Large intestine (tissue), 3 donors: ENCODE data around the gene SMIM14. TPM values are rescaled to one million over a fixed set of nuclear protein-coding genes. Genes with fewer than 3 reads are reported as not detected.
"Not testable (repeated sequence)": the region's sequence is repeated elsewhere in the genome, so short reads cannot be mapped to it uniquely, and the experiment has no call there.

ENCODE experiments used
- DNase-seq, 2 donors: peaks; one replicate each; pipeline versions ENCODE4 v3.0.0 to v3.0.0-alpha.2; 2013
- H3K27ac ChIP-seq: one replicate; pipeline ENCODE4 v1.5.1; 2013; ENCODE audit warnings: low read length
- H3K27me3 ChIP-seq: 2 replicates; pipeline ENCODE4 v1.6.1; 2013; ENCODE audit warnings: low read length; ENCODE audit not compliant: control insufficient read depth, insufficient read depth
- H3K36me3 ChIP-seq: 2 replicates; pipeline ENCODE4 v1.6.1; 2013; ENCODE audit warnings: low read length; ENCODE audit not compliant: control insufficient read depth, insufficient read depth
- H3K4me1 ChIP-seq: one replicate; pipeline ENCODE4 v1.6.1; 2013; ENCODE audit warnings: low read length; ENCODE audit not compliant: control insufficient read depth, insufficient read depth
- H3K4me3 ChIP-seq: one replicate; pipeline ENCODE4 v1.5.1; 2013; ENCODE audit warnings: low read length
- H3K9me3 ChIP-seq: one replicate; pipeline ENCODE4 v1.6.1; 2013; ENCODE audit warnings: mild to moderate bottlenecking, low read depth, low read length, moderate library complexity; ENCODE audit not compliant: control insufficient read depth
- WGBS: methylation state at CpG from one replicate; pipeline ENCODE4 v1.1.5; 2013; ENCODE audit warnings: low lambda C conversion rate; ENCODE audit not compliant: insufficient coverage; 5-methylcytosine and 5-hydroxymethylcytosine counted together
- polyA plus RNA-seq: library from polyadenylated mRNA; unstranded; fragments of 120-200 nt; gene quantifications from one replicate; pipeline ENCODE4 v1.2.1, GENCODE V29; 2013

The SMIM14 gene
- polyA plus RNA-seq, 1 donor, result 21.6 TPM

DNA sequence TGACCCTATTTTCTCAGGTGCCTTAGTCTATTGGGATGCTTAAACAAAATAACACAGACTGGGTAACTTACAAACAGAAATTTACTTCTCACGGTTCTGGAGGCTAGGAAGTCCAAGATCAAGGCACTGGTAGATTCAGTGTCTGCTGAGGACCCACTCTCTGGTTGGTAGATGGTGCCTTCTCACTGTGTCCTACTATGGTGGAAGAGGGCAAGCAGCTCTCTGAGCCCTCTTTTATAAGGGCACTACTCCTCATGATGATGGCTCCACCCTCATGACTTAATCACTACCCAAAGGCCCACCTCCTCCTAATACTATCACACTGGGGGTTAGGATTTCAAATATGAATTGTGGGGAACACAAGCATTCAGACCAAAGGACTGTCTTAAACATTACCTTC lies 11.8 kb downstream of the SMIM14 start:
- no peak overlapping the region for H3K4me3 ChIP-seq
- WGBS, result no CpG with 5 or more reads among the region's 1 CpG

DNA sequence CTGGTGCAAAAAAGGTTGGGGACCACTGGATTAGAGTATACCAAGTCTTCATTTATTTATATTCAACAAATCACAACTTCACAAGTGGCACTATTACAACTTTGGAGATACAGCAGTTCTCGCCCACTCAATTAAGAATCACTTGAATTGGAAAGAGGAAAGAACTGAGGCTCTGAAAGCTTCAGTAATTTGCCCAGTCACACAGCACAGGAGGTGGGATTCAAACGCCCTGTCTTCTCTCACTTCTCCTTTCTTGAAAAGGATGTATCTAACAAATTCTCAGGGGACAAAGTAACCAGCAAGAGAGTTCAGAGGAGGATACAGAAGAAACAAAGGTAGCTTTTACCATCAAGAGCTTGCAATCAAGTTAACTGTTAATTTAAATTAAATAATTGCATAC lies 12.4 kb downstream of the SMIM14 start:
- no peak overlapping the region for H3K27ac ChIP-seq
- no peaks in the 10 kb centered on the region for H3K9me3 ChIP-seq
- peaks cover 6% of the 10 kb centered on the region for H3K4me1 ChIP-seq
- no CpG with 5 or more reads among the region's 2 CpGs for whole genome bisulfite sequencing
- no peak overlapping the region for H3K4me3 ChIP-seq
- peaks cover 2% of the 10 kb centered on the region for H3K36me3 ChIP-seq
- DNase-seq, result no peak
- H3K27me3 ChIP-seq, result no peaks in the 10 kb centered on the region

More for the DNA sequence above, 11.8 kb downstream of the SMIM14 start:
- Histone ChIP-seq H3K4me1 (peaks cover 6% of the 10 kb centered on the region), H3K36me3 (peaks cover 2% of the 10 kb centered on the region), H3K27me3 (no peaks in the 10 kb centered on the region), H3K27ac (no peak overlapping the region), H3K9me3 (no peaks in the 10 kb centered on the region)
- DNase-seq, result no peak

DNA sequence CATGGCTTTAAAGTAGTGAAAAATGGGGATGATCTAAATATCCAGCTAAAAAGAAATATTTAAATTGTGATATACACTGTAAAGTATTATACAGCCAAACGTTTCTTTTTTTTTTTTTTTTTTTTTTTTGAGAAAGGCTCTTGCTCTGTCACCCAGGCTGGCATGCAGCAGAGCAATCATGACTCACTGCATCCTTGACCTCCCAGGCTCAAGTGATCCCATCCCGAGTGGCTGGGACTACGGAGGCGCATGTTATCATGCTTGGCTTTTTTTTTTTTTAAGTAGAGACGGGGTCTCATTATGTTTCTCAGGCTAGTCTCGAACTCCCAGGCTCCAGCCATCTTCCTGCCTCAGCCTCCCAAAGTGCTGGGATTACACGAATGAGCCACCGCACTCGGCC lies 17.1 kb downstream of the SMIM14 start:
- H3K4me3 ChIP-seq, result no peak overlapping the region
- no peak for DNase-seq
- no peaks in the 10 kb centered on the region for H3K4me1 ChIP-seq
- no peaks in the 10 kb centered on the region for H3K36me3 ChIP-seq
- no peaks in the 10 kb centered on the region for H3K9me3 ChIP-seq
- H3K27me3 ChIP-seq, result no peaks in the 10 kb centered on the region
- WGBS, result 20% methylated on average over 1 of the region's 9 CpGs
- H3K27ac ChIP-seq, result no peak overlapping the region

DNA sequence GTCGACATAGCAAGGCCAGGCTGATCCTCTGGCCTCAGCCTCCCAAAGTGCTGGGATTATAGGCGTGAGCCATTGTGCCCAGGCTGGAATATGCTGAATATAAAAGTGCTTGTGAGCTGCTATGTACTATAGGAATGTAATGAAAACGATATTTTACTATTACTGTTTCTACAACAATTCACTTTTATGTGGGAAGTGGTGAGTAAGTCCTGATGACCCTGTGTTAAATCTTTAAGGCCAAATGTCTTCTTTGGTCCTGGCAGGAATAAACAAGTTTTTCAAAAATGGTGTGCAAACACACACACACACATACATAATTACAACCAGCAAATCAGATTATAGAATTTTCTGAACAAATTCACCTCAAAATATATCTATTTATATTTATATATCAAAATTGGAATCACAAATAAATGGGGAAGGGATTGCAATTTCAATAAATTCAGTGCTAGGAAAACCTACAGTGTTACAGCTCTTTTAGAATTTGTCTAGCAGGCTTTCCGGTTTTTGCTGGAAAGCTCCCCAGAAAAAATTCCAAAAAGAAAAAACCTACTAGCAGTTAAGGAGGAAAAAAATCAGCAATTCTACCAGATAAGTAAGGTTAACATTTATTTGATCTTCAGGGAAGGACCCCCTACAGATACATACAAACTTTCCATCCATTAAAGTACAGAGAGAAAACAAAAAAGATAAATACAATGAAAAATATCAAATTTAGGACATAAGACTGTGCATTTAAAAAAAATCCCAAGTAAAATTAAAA lies 17.9 kb downstream of the SMIM14 start:
- H3K4me3 ChIP-seq, result no peak overlapping the region
- H3K36me3 ChIP-seq, result no peaks in the 10 kb centered on the region
- no peaks in the 10 kb centered on the region for H3K9me3 ChIP-seq
- H3K4me1 ChIP-seq, result no peaks in the 10 kb centered on the region
- WGBS, result 75% methylated on average over 1 of the region's 4 CpGs
- DNase-seq, result no peak
- no peak overlapping the region for H3K27ac ChIP-seq
- no peaks in the 10 kb centered on the region for H3K27me3 ChIP-seq

DNA sequence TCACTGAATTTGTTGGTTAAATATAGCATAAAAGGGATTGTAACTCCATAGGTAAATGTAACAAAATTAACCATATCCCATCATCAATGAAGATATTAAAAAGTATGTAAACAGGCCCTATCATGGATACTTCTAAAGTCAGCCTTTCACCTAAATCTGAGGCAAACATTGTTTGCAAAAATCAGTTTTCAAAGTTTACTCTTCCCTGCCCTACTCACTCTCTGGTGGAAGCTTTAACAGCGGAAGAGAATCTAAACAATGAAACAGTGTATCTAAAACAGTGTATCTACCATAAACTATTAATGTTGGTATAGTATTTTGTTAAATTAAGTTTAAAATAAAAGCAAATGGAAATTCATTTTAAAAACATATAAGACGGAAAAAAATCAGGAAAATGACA lies 21.1 kb downstream of the SMIM14 start:
- no peak overlapping the region for H3K4me3 ChIP-seq
- H3K27me3 ChIP-seq, result no peaks in the 10 kb centered on the region
- no peak overlapping the region for H3K27ac ChIP-seq
- no peaks in the 10 kb centered on the region for H3K9me3 ChIP-seq
- 100% methylated on average over 1 of the region's 2 CpGs for WGBS
- no peaks in the 10 kb centered on the region for H3K36me3 ChIP-seq
- DNase-seq, result no peak
- no peaks in the 10 kb centered on the region for H3K4me1 ChIP-seq

DNA sequence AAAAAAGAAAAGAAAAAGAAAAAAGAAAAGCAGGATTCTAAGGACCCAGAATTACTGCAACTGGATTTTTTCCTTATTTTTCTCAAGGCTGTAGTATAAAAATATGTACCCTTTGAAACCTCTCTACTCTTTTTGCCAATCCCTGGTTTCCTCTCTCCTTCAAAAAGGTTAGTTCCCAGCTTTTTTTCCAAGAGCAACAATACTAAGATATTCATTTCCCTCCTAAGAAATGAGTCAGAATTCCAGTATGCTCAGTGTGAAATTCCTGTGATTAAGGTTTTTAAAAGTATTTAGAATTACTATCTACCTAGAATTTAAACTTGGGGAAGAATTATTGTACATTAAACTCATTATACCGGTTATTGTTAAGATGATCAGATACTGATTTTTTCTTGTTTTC lies 22.0 kb downstream of the SMIM14 start:
- Histone ChIP-seq H3K4me3 (no peak overlapping the region), H3K9me3 (no peaks in the 10 kb centered on the region), H3K4me1 (no peaks in the 10 kb centered on the region), H3K36me3 (no peaks in the 10 kb centered on the region), H3K27ac (no peak overlapping the region), H3K27me3 (no peaks in the 10 kb centered on the region)
- no peak for DNase-seq
- 100% methylated on average over 1 of the region's 1 CpG for WGBS

DNA sequence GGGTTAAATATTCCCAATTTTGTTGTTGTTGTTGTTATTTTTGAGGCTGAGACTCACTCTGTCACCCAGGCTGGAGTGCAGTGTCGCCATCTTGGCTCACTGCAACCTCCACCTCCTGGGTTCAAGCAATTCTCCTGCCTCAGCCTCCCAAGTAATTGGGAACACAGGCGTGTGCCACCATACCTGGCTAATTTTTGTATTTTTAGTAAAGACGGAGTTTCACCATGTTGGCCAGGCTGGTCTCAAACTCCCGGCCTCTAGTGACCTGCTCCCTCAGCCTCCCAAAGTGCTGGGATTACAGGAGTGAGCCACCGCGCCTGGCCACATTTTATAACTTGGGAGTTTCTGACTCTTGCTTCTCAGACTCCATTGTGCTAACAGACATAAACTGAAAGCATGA lies 22.6 kb downstream of the SMIM14 start:
- not testable (repeated sequence) for H3K4me3 ChIP-seq, H3K27me3 ChIP-seq, H3K27ac ChIP-seq, H3K4me1 ChIP-seq, H3K36me3 ChIP-seq, H3K9me3 ChIP-seq, DNase-seq
- WGBS, result no CpG with 5 or more reads among the region's 6 CpGs

DNA sequence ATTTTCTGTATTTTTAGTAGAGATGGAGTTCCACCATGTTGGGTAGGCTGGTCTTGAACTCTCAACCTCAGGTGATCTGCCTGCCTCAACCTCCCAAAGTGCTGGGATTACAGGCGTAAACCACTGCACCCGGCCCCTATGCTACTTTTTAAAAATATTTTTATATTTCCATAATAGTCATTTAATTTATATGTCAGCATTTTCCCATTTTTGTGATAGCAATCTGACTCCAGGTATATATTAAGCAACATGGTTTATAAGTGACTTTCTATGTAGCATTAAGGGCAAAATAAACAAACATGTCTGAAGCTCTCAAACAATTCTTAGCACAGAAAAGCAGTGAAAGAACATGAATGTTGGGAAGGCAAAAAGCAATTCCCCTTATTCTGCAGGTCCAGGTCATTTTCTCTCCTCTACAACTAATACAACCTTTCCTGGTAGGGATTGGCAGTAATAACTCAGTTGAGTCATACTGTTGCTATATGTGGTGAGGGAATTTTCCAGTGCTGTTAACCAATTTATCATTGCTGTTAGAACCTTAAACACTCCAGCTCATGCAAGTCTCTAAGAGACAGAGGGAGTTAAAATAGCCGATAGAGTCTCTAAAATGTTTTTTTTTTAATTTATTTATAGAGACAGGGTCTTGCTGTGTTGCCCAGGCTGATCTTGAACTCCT lies 24.0 kb downstream of the SMIM14 start:
- no peak overlapping the region for H3K27ac ChIP-seq
- peaks cover under 1% of the 10 kb centered on the region for H3K4me1 ChIP-seq
- no peak overlapping the region for H3K4me3 ChIP-seq
- peak in 1 of 2 donors; percentile 16 for DNase-seq
- no peaks in the 10 kb centered on the region for H3K36me3 ChIP-seq
- no CpG with 5 or more reads among the region's 3 CpGs for WGBS
- no peaks in the 10 kb centered on the region for H3K9me3 ChIP-seq
- no peaks in the 10 kb centered on the region for H3K27me3 ChIP-seq

DNA sequence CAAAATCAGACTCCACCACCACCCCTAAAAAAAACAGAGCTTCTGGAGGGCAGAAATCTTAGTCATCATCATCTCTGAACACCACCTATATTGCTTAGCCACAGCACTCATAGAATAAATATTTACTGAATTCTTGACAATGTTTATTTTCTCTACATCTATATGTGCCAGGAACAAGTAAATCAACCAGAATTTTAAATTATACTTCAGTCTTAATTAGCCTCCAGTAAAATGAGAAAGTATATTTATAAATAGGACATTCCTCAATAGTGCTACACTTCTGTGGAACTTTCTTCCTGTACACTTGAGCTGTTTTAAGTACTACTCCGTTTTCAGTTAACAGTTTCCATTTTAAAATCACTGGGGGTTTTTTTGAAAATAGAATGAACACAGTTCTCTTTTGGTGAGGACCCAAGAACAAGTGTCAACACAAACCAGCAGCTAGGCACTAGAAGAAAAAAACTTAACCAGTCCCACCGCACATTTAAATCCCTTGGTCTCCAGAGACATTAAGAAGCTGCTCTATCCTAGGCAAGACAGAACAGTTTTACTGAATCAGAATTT lies 25.5 kb downstream of the SMIM14 start:
- H3K36me3 ChIP-seq, result no peaks in the 10 kb centered on the region
- WGBS, result 33% methylated on average over 1 of the region's 2 CpGs
- no peak overlapping the region for H3K4me3 ChIP-seq
- no peak overlapping the region for H3K27ac ChIP-seq
- no peaks in the 10 kb centered on the region for H3K27me3 ChIP-seq
- H3K9me3 ChIP-seq, result no peaks in the 10 kb centered on the region
- peaks cover 2% of the 10 kb centered on the region for H3K4me1 ChIP-seq
- DNase-seq, result no peak

DNA sequence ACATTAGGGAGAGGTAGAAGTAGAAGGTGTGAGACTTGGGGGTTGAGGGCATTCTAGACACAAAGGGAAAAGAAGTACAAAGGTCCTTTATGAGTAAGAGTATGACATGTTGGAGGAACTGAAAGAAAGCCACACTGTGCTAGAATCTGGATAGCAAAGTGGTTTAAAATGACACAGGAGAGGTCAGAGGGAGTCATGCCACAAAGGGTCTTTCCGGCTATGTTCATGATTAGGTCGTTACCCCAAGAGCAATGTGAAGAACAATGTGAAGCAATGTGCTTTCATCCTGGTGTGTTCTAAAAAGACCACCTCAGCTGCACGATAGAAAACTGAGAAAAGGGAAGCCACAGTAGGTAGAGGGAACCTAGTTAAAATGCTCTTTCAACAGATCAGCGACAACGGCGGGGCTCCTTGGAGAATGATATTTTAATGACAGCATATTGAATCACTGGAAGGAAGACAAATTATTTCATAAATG lies 29.2 kb downstream of the SMIM14 start:
- no CpG with 5 or more reads among the region's 6 CpGs for WGBS
- H3K4me1 ChIP-seq, result peaks cover 2% of the 10 kb centered on the region
- H3K4me3 ChIP-seq, result no peak overlapping the region
- no peaks in the 10 kb centered on the region for H3K27me3 ChIP-seq
- peak; percentile 21 to 67 for DNase-seq
- H3K27ac ChIP-seq, result peak overlapping the region; percentile 4
- H3K9me3 ChIP-seq, result peaks cover 9% of the 10 kb centered on the region
- H3K36me3 ChIP-seq, result peaks cover under 1% of the 10 kb centered on the region
